SK-N-SH (cell line): ENCODE measurements around the gene JMJD7. TPM values are rescaled to one million over a fixed set of nuclear protein-coding genes. Genes with fewer than 3 reads are reported as not detected.

Experiments
- CTCF ChIA-PET: fragments of 300-600, 350-600 bp; formaldehyde crosslinking; extraction: SDS; loops from one replicate; lab custom pipeline; 2021; lab: Yijun Ruan, JAX
- POLR2A ChIA-PET: fragments of 350-600 bp; sonication (Branson Sonifier 250); formaldehyde crosslinking; extraction: SDS; loops from one replicate; lab custom pipeline; 2020; ENCODE audit warnings: antibody characterized with exemption, inconsistent platforms; lab: Yijun Ruan, JAX
- DNase-seq: peaks from one replicate; pipeline ENCODE4 v3.0.0; 2012
- H2AFZ ChIP-seq: fragments of 200-600 bp; sonication (generic); 2 replicates; pipeline ENCODE4 v1.8.1; 2016; ENCODE audit warnings: antibody characterized with exemption, mild to moderate bottlenecking, low read depth
- H3F3A ChIP-seq: fragments of 200-600 bp; sonication (generic); replicated peaks from 2 replicates; pipeline ENCODE3; 2016; ENCODE audit warnings: antibody characterized with exemption, mild to moderate bottlenecking; ENCODE audit not compliant: insufficient read depth
- H3K27ac ChIP-seq, 2 experiments: fragments of 200-500 bp in 1 of 2; fragments of 200-600 bp in 1 of 2; sonication (Bioruptor generic) in 1 of 2; sonication (generic), shearing (Covaris generic) in 1 of 2; 2 replicates each; pipeline versions ENCODE4 v1.5.1 to v1.6.1; 2014 to 2016; ENCODE audit warnings: low read depth in 2 of 2, inconsistent platforms in 1 of 2, low read length in 1 of 2, mild to moderate bottlenecking in 1 of 2, mixed read lengths in 1 of 2
- H3K27me3 ChIP-seq: fragments of 200-600 bp; sonication (generic), shearing (Covaris generic); 2 replicates; pipeline ENCODE4 v1.6.1; 2016; ENCODE audit warnings: mixed run types; ENCODE audit not compliant: insufficient read depth
- H3K36me3 ChIP-seq, 2 experiments: fragments of 200-500 bp in 1 of 2; fragments of 200-600 bp in 1 of 2; sonication (Bioruptor generic) in 1 of 2; sonication (generic) in 1 of 2; replicated peaks in 1 of 2; 2 replicates each; pipeline versions ENCODE3 to v1.5.1; 2014 to 2016; ENCODE audit warnings: low read length in 1 of 2, mild to moderate bottlenecking in 1 of 2; ENCODE audit not compliant: insufficient read depth in 2 of 2, control insufficient read depth in 1 of 2
- H3K4me1 ChIP-seq, 2 experiments: fragments of 200-500 bp in 1 of 2; fragments of 200-600 bp in 1 of 2; sonication (Bioruptor generic) in 1 of 2; sonication (generic), shearing (Covaris generic) in 1 of 2; 2 replicates each; pipeline versions ENCODE4 v1.5.1 to v1.6.1; 2014 to 2016; ENCODE audit warnings: low read depth in 1 of 2, low read length in 1 of 2, mixed run types in 1 of 2; ENCODE audit not compliant: insufficient read depth in 2 of 2, control insufficient read depth in 1 of 2
- H3K4me2 ChIP-seq: fragments of 200-600 bp; sonication (generic), shearing (Covaris generic); 2 replicates; pipeline ENCODE4 v1.6.1; 2017; ENCODE audit warnings: mixed run types
- H3K4me3 ChIP-seq, 2 experiments: fragments of 200-500 bp in 1 of 2; fragments of 200-600 bp in 1 of 2; sonication (Bioruptor generic) in 1 of 2; sonication (generic), shearing (Covaris generic) in 1 of 2; 2 replicates each; pipeline versions ENCODE4 v1.5.1 to v1.8.1; 2014 to 2016; ENCODE audit warnings: low read depth in 2 of 2, inconsistent platforms in 1 of 2, low read length in 1 of 2, mild to moderate bottlenecking in 1 of 2, mixed read lengths in 1 of 2, moderate library complexity in 1 of 2
- H3K79me2 ChIP-seq: fragments of 200-600 bp; sonication (generic); 2 replicates; pipeline ENCODE4 v1.8.1; 2017; ENCODE audit warnings: mild to moderate bottlenecking; ENCODE audit not compliant: insufficient read depth
- H3K9ac ChIP-seq: fragments of 200-600 bp; sonication (generic); 2 replicates; pipeline ENCODE4 v1.6.1; 2017; ENCODE audit warnings: mixed run types
- H3K9me2 ChIP-seq: fragments of 200-600 bp; sonication (generic); 2 replicates; pipeline ENCODE4 v1.6.1; 2017; ENCODE audit warnings: mixed run types
- H3K9me3 ChIP-seq: fragments of 200-600 bp; sonication (generic); 2 replicates; pipeline ENCODE4 v1.6.1; 2017; ENCODE audit warnings: mixed run types, mild to moderate bottlenecking, moderate library complexity
- H4K20me1 ChIP-seq: fragments of 200-600 bp; sonication (generic); 2 replicates; pipeline ENCODE4 v1.6.1; 2017; ENCODE audit warnings: mild to moderate bottlenecking, mixed run types; ENCODE audit not compliant: insufficient read depth
- CHD2 ChIP-seq: fragments of 150-350 bp; IDR thresholded peaks from 2 replicates; pipeline ENCODE4 v1.6.1; 2018; ENCODE audit warnings: low read length; ENCODE audit not compliant: partially characterized antibody
- EP300 ChIP-seq, 2 experiments: IDR thresholded peaks; 2 replicates each; pipeline versions ENCODE4 v1.4.0 to v1.6.1; 2012; ENCODE audit warnings: borderline replicate concordance in 1 of 2, low read depth in 1 of 2, low read length in 1 of 2
- EZH2phosphoT487 ChIP-seq: fragments of 200-600 bp; sonication (generic); IDR thresholded peaks from 2 replicates; pipeline ENCODE4 v1.6.1; 2017; ENCODE audit warnings: low read depth, mixed run types, mild to moderate bottlenecking, antibody characterized with exemption, moderate library complexity, borderline replicate concordance
- FOSL2 ChIP-seq: IDR thresholded peaks from 2 replicates; pipeline ENCODE4 v1.4.0; 2012; ENCODE audit warnings: low read depth, mild to moderate bottlenecking, moderate library complexity, borderline replicate concordance
- JUND ChIP-seq: IDR thresholded peaks from 2 replicates; pipeline ENCODE4 v1.4.0; 2012
- MAX ChIP-seq: IDR thresholded peaks from 2 replicates; pipeline ENCODE4 v1.4.0; 2012; ENCODE audit warnings: low read depth
- MEF2A ChIP-seq: IDR thresholded peaks from 2 replicates; pipeline ENCODE4 v1.4.0; 2012; ENCODE audit warnings: low read depth, borderline replicate concordance
- MXI1 ChIP-seq: IDR thresholded peaks from 2 replicates; pipeline ENCODE4 v1.6.1; 2012; ENCODE audit warnings: mild to moderate bottlenecking, low read depth, low read length, improper control_type of control experiment
- NFIC ChIP-seq: IDR thresholded peaks from 2 replicates; pipeline ENCODE4 v1.4.0; 2012; ENCODE audit warnings: borderline replicate concordance
- POLR2AphosphoS5 ChIP-seq: IDR thresholded peaks from 2 replicates; pipeline ENCODE4 v1.6.1; 2012; ENCODE audit warnings: low read depth, low read length
- RCOR1 ChIP-seq: fragments of 150-350 bp; IDR thresholded peaks from 2 replicates; pipeline ENCODE4 v1.6.1; 2017; ENCODE audit warnings: antibody characterized with exemption, low read length
- RXRA ChIP-seq: IDR thresholded peaks from 2 replicates; pipeline ENCODE4 v1.4.0; 2012; ENCODE audit warnings: low read depth, mild to moderate bottlenecking, borderline replicate concordance
- SMC3 ChIP-seq: IDR thresholded peaks from 2 replicates; pipeline ENCODE4 v1.6.1; 2012; ENCODE audit warnings: low read depth, low read length, improper control_type of control experiment
- TCF12 ChIP-seq: IDR thresholded peaks from 2 replicates; pipeline ENCODE4 v1.4.0; 2012
- USF1 ChIP-seq: IDR thresholded peaks from 2 replicates; pipeline ENCODE4 v1.4.0; 2012; ENCODE audit warnings: low read depth, borderline replicate concordance
- YY1 ChIP-seq: IDR thresholded peaks from 2 replicates; pipeline ENCODE4 v1.4.0; 2012; ENCODE audit warnings: low read depth, mild to moderate bottlenecking
- WGBS: methylation state at CpG from one replicate; pipeline ENCODE4 v1.1.6; 2017; ENCODE audit warnings: low lambda C conversion rate; 5-methylcytosine and 5-hydroxymethylcytosine counted together
- polyA plus RNA-seq, 3 experiments: library from polyadenylated mRNA; depleted of rRNA; stranded (reverse); fragments of >200 nt; gene quantifications; 2 replicates each; pipeline ENCODE4 v1.2.3, GENCODE V29; 2012
- TF ChIP-seq, protein P1 (sequence below): IDR thresholded peaks from 2 replicates; pipeline ENCODE4; 2012
- TF ChIP-seq, protein P2 (sequence below): fragments of 150-350 bp; IDR thresholded peaks from 2 replicates; pipeline ENCODE4 v1.6.1; 2017; ENCODE audit warnings: antibody characterized with exemption, low read length, low read depth, borderline replicate concordance

JMJD7 gene
- polyA plus RNA-seq, 1 of the 3 experiments (the other 2 are of a cell fraction): 6.5 TPM

DNA sequence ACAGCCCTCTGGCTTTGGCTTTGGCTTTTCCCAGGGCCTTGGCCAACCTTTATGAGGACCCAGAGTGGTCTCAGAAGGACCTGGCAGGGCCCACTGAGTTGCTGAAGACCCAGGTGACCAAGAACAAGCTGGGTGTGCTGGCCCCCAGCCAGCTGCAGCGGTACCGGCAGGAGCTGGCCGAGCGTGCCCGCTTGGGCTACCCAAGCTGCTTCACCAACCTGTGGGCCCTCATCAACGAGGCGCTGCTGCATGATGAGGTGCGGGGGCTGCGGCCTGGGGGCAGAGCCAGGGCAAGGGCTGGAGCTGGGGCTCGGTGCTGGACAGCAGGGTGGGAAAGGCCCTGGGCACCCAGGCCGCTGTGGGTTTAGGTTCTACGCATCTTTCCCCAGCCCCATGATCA, 16.9 kb downstream of the JMJD7 start:
- Histone ChIP-seq H3K27me3 (no peaks in the 10 kb centered on the region), H3K9ac (no peak overlapping the region), H3K4me2 (no peak overlapping the region), H3K9me2 (no peaks in the 10 kb centered on the region), H3F3A (no peaks in the 10 kb centered on the region), H3K27ac (no peak overlapping the region), H4K20me1 (no peaks in the 10 kb centered on the region), H3K36me3 (peaks cover 0 to 15% of the 10 kb centered on the region in 2 experiments), H3K4me3 (no peak overlapping the region), H3K4me1 (peaks cover 0 to 22% of the 10 kb centered on the region in 2 experiments; a peak in 1 of 4 replicates), H3K9me3 (no peaks in the 10 kb centered on the region), H3K79me2 (no peaks in the 10 kb centered on the region), H2AFZ (no peak overlapping the region)
- POLR2A ChIA-PET: interaction anchor here (0.7 kb wide), 1 partner anchor 272 kb away, joined by 3 read pairs; no protein-coding TSS in a partner anchor
- no peak for TF ChIP-seq POLR2AphosphoS5
- no peak for TF ChIP-seq YY1
- no peak for TF ChIP-seq MAX
- no peak for TF ChIP-seq TCF12
- TF ChIP-seq FOSL2: no peak
- no peak for TF ChIP-seq JUND
- no peak for TF ChIP-seq EP300 (IDR thresholded peaks at IDR 0.05; ENCODE audit: borderline replicate concordance in 1 of 2, low read depth in 1 of 2, low read length in 1 of 2)
- no peak for TF ChIP-seq MXI1
- TF ChIP-seq USF1: no peak
- TF ChIP-seq, protein P1, sequence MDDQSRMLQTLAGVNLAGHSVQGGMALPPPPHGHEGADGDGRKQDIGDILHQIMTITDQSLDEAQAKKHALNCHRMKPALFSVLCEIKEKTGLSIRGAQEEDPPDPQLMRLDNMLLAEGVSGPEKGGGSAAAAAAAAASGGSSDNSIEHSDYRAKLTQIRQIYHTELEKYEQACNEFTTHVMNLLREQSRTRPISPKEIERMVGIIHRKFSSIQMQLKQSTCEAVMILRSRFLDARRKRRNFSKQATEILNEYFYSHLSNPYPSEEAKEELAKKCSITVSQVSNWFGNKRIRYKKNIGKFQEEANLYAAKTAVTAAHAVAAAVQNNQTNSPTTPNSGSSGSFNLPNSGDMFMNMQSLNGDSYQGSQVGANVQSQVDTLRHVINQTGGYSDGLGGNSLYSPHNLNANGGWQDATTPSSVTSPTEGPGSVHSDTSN: no peak
- TF ChIP-seq EZH2phosphoT487: no peak
- TF ChIP-seq NFIC: no peak
- no peak for TF ChIP-seq CHD2
- no peak for TF ChIP-seq SMC3
- TF ChIP-seq RXRA: no peak
- CTCF ChIA-PET: interaction anchor here (1.1 to 1.2 kb wide), 2 partner anchors 20 to 34 kb away, joined by 3 to 4 read pairs; no protein-coding TSS in a partner anchor
- no peak for DNase-seq
- 100% methylated on average over 1 of the region's 12 CpGs for WGBS

DNA sequence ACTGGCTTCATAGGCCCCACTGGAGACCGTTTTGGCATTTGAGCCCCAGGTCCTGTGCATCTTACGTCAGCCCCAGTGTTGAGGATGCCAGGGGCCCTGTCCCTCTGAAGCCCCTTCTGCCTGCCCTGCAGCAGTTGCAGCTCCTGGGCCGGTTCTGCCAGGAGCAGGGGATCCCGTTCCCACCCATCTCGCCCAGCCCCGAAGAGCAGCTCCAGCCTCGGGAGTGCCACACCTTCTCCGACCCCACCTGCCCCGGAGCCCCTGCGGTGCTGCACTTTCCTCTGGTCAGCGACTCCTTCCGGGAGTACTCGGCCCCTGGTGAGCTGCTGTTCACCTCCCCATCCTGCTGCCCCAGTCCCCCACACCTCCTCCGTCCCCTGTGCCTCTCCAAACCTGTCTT, 19.3 kb downstream of the JMJD7 start:
- Histone ChIP-seq H3K4me1 (peaks cover 0 to 12% of the 10 kb centered on the region in 2 experiments; a peak in 1 of 4 replicates), H3K27ac (no peak overlapping the region), H3K27me3 (no peaks in the 10 kb centered on the region), H3K4me3 (no peak overlapping the region), H3F3A (no peaks in the 10 kb centered on the region), H2AFZ (no peak overlapping the region), H3K36me3 (peaks cover 0 to 12% of the 10 kb centered on the region in 2 experiments)
- no peak for DNase-seq
- TF ChIP-seq MEF2A (no peak), CHD2 (no peak), RCOR1 (no peak)
- TF ChIP-seq, protein P2, sequence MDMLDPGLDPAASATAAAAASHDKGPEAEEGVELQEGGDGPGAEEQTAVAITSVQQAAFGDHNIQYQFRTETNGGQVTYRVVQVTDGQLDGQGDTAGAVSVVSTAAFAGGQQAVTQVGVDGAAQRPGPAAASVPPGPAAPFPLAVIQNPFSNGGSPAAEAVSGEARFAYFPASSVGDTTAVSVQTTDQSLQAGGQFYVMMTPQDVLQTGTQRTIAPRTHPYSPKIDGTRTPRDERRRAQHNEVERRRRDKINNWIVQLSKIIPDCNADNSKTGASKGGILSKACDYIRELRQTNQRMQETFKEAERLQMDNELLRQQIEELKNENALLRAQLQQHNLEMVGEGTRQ: no peak
- TF ChIP-seq, all 33 proteins: peak for 0
- H3K9me3 ChIP-seq: no peaks in the 10 kb centered on the region
- POLR2A ChIA-PET: no interaction called here
- 86% methylated on average over 4 of the region's 14 CpGs for WGBS
- H4K20me1 ChIP-seq: no peaks in the 10 kb centered on the region
- CTCF ChIA-PET: interaction anchor here (1.2 to 1.3 kb wide), 2 partner anchors 13 to 35 kb away, joined by 3 read pairs; no protein-coding TSS in a partner anchor
- H3K9me2 ChIP-seq: no peaks in the 10 kb centered on the region
- no peak overlapping the region for H3K9ac ChIP-seq
- no peaks in the 10 kb centered on the region for H3K79me2 ChIP-seq
- no peak overlapping the region for H3K4me2 ChIP-seq
